ENCODE results near the gene TRABD2B. TPM values are rescaled to one million over a fixed set of nuclear protein-coding genes. Genes with fewer than 3 reads are reported as not detected.

The TRABD2B gene
- total RNA-seq, 1 donor from 2014 or later, result 1.8 TPM

DNA sequence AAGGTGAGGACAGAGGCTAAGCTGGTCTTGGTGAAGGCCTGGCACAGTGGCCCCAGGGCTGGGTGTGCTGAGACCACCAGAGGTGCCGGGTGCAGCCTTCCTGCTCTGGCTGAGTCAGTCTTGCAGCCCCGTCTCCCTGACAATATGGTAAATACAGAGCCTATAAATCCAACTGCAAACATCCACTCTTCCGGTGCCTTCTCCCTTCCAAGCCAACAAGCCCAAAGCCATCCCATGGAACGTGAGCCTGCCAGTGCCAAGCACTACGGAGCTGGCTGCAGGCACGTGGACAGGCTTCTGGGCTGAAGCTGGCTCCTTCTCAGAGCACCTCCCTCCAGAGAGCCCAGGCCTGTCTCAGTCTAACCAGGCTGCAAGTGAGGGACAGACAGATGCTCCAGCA lies 70.0 kb downstream of the TRABD2B start:
- H3K9me3 ChIP-seq, result no peaks in the 10 kb centered on the region
- H3K4me3 ChIP-seq, result no peak overlapping the region
- TF ChIP-seq, protein P1, sequence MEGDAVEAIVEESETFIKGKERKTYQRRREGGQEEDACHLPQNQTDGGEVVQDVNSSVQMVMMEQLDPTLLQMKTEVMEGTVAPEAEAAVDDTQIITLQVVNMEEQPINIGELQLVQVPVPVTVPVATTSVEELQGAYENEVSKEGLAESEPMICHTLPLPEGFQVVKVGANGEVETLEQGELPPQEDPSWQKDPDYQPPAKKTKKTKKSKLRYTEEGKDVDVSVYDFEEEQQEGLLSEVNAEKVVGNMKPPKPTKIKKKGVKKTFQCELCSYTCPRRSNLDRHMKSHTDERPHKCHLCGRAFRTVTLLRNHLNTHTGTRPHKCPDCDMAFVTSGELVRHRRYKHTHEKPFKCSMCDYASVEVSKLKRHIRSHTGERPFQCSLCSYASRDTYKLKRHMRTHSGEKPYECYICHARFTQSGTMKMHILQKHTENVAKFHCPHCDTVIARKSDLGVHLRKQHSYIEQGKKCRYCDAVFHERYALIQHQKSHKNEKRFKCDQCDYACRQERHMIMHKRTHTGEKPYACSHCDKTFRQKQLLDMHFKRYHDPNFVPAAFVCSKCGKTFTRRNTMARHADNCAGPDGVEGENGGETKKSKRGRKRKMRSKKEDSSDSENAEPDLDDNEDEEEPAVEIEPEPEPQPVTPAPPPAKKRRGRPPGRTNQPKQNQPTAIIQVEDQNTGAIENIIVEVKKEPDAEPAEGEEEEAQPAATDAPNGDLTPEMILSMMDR (IDR thresholded peaks at IDR 0.05), result no peak
- no peak overlapping the region for H3K27ac ChIP-seq
- DNase-seq (no peak), ATAC-seq (no peak)
- H3K36me3 ChIP-seq, result no peaks in the 10 kb centered on the region
- no peaks in the 10 kb centered on the region for H3K4me1 ChIP-seq
- H3K27me3 ChIP-seq (ENCODE audit: low read depth), result no peaks in the 10 kb centered on the region
- intact Hi-C loops (cut with DNase I), result no loop called here

DNA sequence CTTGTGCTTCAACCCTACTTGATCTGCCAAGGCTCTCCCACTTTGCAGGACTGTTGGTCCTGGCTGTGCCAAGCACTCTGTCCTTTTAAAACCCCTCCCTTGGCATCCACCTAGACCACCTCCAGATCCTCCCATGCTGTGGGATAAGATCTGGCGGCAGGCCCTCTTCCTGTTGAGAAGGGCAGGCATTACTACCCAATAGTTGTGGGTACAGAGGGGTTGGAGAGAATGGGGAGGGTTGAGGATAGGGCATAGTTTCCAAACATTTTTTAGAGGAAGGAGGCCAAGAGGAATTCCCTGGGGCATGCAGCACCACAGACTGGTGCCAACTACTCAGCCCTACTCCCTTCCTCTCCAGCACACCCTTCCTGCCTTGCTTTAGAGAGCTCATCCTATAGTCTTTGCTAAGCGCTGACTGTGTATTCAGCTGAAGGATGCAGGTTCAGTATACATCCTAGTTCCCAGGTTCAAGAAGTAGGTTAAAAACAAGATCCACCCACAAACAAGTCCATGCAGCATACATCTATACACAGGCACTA lies 70.7 kb downstream of the TRABD2B start:
- H3K27ac ChIP-seq, result no peak overlapping the region
- ATAC-seq, result no peak

DNA sequence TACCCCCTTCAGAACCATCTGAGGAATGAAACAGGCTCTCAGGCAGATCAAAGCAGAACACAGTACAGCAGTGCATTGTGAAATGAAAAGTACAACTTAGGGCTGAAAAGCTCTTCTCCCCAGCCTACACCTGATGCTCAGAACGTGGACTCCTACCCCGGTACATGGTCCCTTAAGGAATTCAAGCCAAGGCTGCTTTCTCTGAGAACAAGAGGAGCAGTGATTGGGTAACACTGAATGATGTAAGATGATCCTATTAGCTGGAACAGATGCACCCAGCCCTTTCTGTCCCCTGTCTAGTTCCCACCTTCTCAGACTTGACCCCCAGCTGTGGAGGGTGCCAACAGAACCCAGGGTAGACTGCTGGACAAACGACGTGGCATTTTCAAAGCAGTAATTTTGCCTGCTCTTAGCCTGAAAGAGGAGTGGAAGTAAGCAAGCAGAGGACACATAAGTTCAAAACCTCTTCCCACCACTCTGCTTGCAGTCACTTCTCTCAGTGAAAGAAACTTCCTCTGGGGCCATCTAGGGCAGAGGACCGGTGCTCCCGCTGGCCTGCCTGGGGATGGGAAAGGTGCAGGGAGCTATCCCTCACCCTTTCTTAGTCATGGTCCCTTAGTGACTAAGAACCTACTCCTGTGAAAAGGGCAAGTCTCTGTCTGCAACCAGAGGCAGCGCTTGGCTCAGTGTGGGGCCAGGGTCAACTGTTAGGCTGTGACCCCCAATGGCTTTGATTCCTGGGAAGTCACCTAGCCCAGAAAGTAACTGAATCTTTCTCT lies 72.7 kb downstream of the TRABD2B start:
- Histone ChIP-seq H3K4me1 (peaks cover 3% of the 10 kb centered on the region), H3K9me3 (no peaks in the 10 kb centered on the region), H3K27ac (no peak overlapping the region), H3K27me3 (ENCODE audit: low read depth) (no peaks in the 10 kb centered on the region), H3K4me3 (no peak overlapping the region), H3K36me3 (no peaks in the 10 kb centered on the region)
- ATAC-seq (no peak), DNase-seq (no peak)
- TF ChIP-seq, protein P1 (IDR thresholded peaks at IDR 0.05), result no peak
- intact Hi-C loops (cut with DNase I), result no loop called here

More for the DNA sequence above, 70.7 kb downstream of the TRABD2B start:
- H3K9me3 ChIP-seq, result no peaks in the 10 kb centered on the region
- intact Hi-C loops (cut with DNase I), result no loop called here
- no peaks in the 10 kb centered on the region for H3K4me1 ChIP-seq
- TF ChIP-seq, protein P1 (IDR thresholded peaks at IDR 0.05), result no peak
- no peak overlapping the region for H3K4me3 ChIP-seq
- DNase-seq, result no peak
- no peaks in the 10 kb centered on the region for H3K27me3 ChIP-seq (ENCODE audit: low read depth)
- no peaks in the 10 kb centered on the region for H3K36me3 ChIP-seq

DNA sequence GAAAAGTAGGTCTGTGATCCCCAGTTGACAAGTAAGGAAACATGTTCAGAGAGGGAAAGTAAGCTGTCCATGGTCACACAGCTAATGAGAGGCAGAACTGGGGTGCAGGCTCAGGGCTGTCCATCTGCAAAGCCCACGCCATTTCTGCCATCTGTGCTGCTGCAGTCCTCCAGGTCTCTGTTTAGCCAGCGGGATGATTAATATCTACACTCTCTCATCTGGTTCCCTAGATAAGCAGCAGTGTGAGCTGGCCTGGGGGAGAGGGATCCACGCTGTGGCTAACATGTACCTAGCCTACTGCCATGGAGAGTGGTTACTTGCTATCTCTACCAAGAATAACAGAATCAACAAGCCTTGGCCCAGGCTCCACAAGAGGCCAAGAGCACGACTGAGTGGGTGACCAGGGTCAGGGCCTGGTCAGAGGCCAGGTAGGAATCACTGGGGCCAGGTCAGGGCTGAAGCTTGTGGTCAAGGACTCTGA lies 75.2 kb downstream of the TRABD2B start:
- DNase-seq, result no peak
- Histone ChIP-seq H3K9me3 (no peaks in the 10 kb centered on the region), H3K27me3 (ENCODE audit: low read depth) (no peaks in the 10 kb centered on the region), H3K27ac (no peak overlapping the region), H3K36me3 (no peaks in the 10 kb centered on the region), H3K4me1 (peaks cover 11% of the 10 kb centered on the region), H3K4me3 (no peak overlapping the region)
- no peak for ATAC-seq
- TF ChIP-seq, protein P1 (IDR thresholded peaks at IDR 0.05), result no peak
- intact Hi-C loops (cut with DNase I), result no loop called here

DNA sequence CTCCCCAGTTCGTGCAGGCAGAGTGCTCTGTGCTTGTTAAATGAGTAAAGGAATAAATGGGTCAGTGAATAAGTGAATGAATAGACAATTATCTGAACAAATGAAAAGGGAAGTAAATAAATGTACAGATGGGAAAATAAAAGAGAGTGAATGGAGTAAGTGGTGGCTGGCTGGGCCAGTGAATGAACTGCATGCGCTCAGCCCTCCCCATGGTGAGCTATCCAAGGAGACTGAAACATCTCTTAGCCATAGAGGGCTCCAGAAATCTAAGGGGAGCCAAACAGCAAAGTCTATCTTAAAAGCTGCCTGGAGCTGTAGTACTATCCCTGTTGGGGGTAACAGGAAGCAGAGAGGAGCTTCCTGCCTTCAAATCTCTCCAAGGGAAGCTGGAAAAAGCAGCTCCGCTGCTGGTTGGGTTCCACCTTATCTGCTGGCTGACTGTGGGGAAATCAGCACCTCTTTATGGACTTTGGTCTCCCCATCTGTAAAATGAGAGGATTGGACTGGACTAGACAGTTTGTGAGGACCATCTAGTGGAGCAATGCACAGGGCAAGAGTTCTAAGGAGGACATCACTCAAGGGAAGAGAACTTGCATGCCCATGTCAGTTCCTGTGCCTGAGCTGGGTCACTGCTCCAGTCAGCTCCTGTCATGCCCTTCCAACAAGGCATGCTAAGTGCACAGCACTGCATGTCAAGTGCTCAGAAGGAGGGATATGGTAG lies 77.9 kb downstream of the TRABD2B start:
- no peaks in the 10 kb centered on the region for H3K27me3 ChIP-seq (ENCODE audit: low read depth)
- no peak overlapping the region for H3K4me3 ChIP-seq
- no peaks in the 10 kb centered on the region for H3K9me3 ChIP-seq
- intact Hi-C loops (cut with DNase I), result no loop called here
- ATAC-seq (no peak), DNase-seq (no peak)
- H3K27ac ChIP-seq, result no peak overlapping the region
- peaks cover 11% of the 10 kb centered on the region for H3K4me1 ChIP-seq
- H3K36me3 ChIP-seq, result no peaks in the 10 kb centered on the region
- TF ChIP-seq, protein P1 (IDR thresholded peaks at IDR 0.05), result no peak

Data from lower lobe of right lung (tissue), 2 donors.